ENCODE data around the gene KCNA10. TPM values are rescaled to one million over a fixed set of nuclear protein-coding genes. Genes with fewer than 3 reads are reported as not detected.

KCNA10 gene
- total and polyA plus RNA-seq, 9 donors: not detected

DNA sequence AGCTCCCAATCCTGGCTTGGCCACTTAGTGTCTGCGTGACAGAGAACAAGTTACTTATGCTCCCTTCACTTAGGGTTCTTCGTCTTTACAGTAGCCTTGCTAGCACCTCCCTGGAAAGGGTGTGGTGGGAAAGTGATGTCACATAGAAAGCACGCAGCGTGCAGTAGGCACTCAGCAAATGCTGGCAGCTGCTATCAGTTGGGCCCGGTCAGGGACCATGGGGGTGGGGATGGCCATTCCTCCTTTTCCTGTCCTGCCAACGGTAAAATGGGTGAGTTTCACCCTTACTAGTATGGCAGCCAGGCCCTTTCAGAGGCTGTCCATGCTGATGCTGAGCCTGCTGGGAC is 6.2 kb upstream of the KCNA10 start:
- Histone ChIP-seq H3K27ac (no peak overlapping the region), H3K4me1 (ENCODE audit: insufficient read depth) (no peaks in the 10 kb centered on the region), H3K27me3 (no peaks in the 10 kb centered on the region), H3K36me3 (no peaks in the 10 kb centered on the region), H3K4me3 (no peak overlapping the region), H3K9me3 (no peaks in the 10 kb centered on the region)
- TF ChIP-seq EP300 (IDR thresholded peaks at IDR 0.05) (no peak), POLR2A (IDR thresholded peaks at IDR 0.05) (no peak)
- TF ChIP-seq, protein P1, sequence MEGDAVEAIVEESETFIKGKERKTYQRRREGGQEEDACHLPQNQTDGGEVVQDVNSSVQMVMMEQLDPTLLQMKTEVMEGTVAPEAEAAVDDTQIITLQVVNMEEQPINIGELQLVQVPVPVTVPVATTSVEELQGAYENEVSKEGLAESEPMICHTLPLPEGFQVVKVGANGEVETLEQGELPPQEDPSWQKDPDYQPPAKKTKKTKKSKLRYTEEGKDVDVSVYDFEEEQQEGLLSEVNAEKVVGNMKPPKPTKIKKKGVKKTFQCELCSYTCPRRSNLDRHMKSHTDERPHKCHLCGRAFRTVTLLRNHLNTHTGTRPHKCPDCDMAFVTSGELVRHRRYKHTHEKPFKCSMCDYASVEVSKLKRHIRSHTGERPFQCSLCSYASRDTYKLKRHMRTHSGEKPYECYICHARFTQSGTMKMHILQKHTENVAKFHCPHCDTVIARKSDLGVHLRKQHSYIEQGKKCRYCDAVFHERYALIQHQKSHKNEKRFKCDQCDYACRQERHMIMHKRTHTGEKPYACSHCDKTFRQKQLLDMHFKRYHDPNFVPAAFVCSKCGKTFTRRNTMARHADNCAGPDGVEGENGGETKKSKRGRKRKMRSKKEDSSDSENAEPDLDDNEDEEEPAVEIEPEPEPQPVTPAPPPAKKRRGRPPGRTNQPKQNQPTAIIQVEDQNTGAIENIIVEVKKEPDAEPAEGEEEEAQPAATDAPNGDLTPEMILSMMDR (IDR thresholded peaks at IDR 0.05): no peak
- intact Hi-C loops (cut with DNase I): no loop called here
- no peak for DNase-seq
- WGBS, 3 donors: 73 to 84% (median 82%) methylated on average over 6 of the region's 6 CpGs

DNA sequence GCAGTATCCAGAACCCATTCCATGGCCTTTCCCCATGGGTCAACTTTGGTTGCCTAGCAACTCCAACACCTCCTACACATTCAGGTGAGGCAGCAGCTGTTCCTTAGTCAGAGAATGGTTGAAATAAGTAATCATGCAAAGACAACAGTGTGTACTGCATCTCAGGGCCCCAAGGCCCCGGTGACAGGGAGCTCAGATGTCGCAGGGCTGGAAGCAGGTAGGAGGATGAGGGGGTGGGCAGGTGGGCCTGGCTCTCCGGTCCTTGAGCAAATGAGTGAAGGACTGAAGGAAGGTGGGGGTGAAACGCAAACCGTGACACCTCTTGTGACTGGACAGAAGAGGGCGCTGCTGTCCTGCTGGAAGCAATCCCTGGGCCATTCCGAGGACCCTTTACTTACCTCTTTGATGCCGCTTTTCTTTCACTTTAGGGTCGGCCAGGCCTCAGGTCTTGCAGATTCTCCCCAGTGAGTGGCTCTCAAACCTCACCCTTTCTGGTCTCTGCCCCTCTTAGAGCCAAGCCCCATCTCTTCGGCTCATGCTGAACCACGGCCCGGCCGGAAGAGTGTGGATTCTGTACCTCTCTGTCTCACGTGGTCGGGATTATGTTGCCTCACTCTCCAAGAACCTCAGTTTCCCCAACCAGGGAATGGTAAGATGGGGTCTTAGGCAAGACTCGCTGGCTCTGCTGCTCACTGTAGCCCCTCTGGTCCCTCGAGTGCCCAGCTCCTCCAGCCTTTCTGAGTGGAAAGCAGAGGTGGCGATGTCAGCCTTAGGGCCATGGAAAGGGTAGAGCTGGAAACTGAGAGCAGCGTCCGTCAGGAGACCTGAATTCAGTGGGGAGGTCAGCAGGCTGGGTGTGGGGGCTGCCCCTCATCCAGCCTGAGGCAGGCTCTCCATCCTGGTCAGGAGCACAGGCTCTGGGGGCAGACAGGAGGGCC is 5.6 kb upstream of the KCNA10 start:
- 27 to 36% (median 35%) methylated on average over 20 of the region's 20 CpGs for WGBS, 3 donors
- TF ChIP-seq POLR2A (IDR thresholded peaks at IDR 0.05) (no peak), EP300 (IDR thresholded peaks at IDR 0.05) (no peak)
- TF ChIP-seq, protein P1 (IDR thresholded peaks at IDR 0.05): no peak
- H3K36me3 ChIP-seq: no peaks in the 10 kb centered on the region
- H3K27me3 ChIP-seq: no peaks in the 10 kb centered on the region
- no peak overlapping the region for H3K27ac ChIP-seq
- intact Hi-C loops (cut with DNase I): no loop called here
- no peaks in the 10 kb centered on the region for H3K4me1 ChIP-seq (ENCODE audit: insufficient read depth)
- DNase-seq: peak in 1 of 5 donors; percentile 21
- no peaks in the 10 kb centered on the region for H3K9me3 ChIP-seq
- H3K4me3 ChIP-seq: no peak overlapping the region

DNA sequence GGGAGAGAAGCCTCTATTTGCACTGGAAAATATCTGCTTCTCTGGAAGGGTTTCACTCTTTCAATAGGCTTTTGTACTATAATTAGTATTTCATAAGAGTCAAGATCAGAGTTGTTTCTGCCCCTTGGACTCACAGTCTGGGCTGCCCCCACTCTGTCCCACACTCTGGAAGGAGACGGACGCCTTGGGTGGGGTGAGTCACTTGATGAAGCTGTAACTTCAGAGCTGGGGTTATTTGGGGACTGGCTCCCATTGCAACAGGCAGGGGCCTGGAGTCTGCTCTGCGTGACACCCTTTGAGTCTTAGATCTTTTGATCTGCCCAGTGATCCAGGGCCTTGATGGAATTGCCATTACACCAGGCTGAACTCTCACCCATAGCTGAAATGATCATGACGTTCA is 4.0 kb upstream of the KCNA10 start:
- Histone ChIP-seq H3K27ac (no peak overlapping the region), H3K4me3 (no peak overlapping the region), H3K4me1 (ENCODE audit: insufficient read depth) (no peaks in the 10 kb centered on the region), H3K9me3 (no peaks in the 10 kb centered on the region), H3K36me3 (no peaks in the 10 kb centered on the region), H3K27me3 (no peaks in the 10 kb centered on the region)
- no peak for TF ChIP-seq POLR2A (IDR thresholded peaks at IDR 0.05)
- WGBS, 3 donors: 43 to 73% (median 46%) methylated on average over 4 of the region's 4 CpGs
- intact Hi-C loops (cut with DNase I): no loop called here
- DNase-seq: no peak

GRCh38 chr1:110522560-110522959 is 3.6 kb upstream of the KCNA10 start:
- H3K4me3 ChIP-seq: no peak overlapping the region
- no peak for DNase-seq

More at GRCh38 chr1:110522560-110522959, 3.6 kb upstream of the KCNA10 start:
- intact Hi-C loops (cut with DNase I): no loop called here
- TF ChIP-seq EP300 (IDR thresholded peaks at IDR 0.05) (no peak), POLR2A (IDR thresholded peaks at IDR 0.05) (no peak)
- TF ChIP-seq, protein P1 (IDR thresholded peaks at IDR 0.05): no peak
- Histone ChIP-seq H3K27me3 (no peaks in the 10 kb centered on the region), H3K4me1 (ENCODE audit: insufficient read depth) (no peaks in the 10 kb centered on the region), H3K9me3 (no peaks in the 10 kb centered on the region), H3K27ac (no peak overlapping the region), H3K36me3 (no peaks in the 10 kb centered on the region)
- WGBS, 3 donors: 66 to 73% (median 67%) methylated on average over 5 of the region's 5 CpGs

Measured in ovary (tissue), 9 donors.